ENCODE data around the gene HAGH. TPM values are rescaled to one million over a fixed set of nuclear protein-coding genes. Genes with fewer than 3 reads are reported as not detected.

The HAGH gene
- total RNA-seq, 2 donors from 2014 or later: 45.7 to 46.5 TPM

DNA sequence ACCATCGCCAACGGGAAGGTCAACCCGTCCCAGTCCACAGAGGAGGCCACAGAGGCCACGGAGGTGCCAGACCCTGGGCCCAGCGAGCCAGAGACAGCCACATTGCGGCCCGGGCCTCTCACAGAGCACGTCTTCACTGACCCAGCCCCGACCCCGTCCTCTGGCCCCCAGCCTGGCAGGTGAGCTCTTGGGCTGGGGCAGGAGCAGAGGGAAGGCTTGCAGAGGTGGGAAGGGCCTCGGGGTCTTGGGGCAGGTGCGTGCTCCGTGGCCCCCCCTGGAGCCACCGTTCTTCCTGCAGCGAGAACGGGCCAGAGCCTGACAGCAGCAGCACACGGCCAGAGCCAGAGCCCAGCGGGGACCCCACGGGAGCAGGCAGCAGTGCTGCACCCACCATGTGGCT lies 60.4 kb downstream of the HAGH start:
- WGBS, 2 donors: 86% methylated on average over 15 of the region's 19 CpGs; no CpG with 5 or more reads in 1 of the 2 donors
- Histone ChIP-seq H3K27me3 (no peaks in the 10 kb centered on the region), H3K27ac (no peak overlapping the region), H3K4me1 (peaks cover 19% of the 10 kb centered on the region), H3K9me3 (no peaks in the 10 kb centered on the region), H3K36me3 (replicated peaks in 1 of 2; ENCODE audit: insufficient read depth in 1 of 2, low read depth in 2 of 2) (peaks cover 12 to 22% of the 10 kb centered on the region in 2 donors), H3K4me3 (no peak overlapping the region)
- intact Hi-C loops (cut with DNase I): no loop called here
- ATAC-seq: no peak
- no peak for TF ChIP-seq POLR2A (IDR thresholded peaks at IDR 0.05)
- no peak for TF ChIP-seq CTCF (IDR thresholded peaks at IDR 0.05)
- DNase-seq: no peak

DNA sequence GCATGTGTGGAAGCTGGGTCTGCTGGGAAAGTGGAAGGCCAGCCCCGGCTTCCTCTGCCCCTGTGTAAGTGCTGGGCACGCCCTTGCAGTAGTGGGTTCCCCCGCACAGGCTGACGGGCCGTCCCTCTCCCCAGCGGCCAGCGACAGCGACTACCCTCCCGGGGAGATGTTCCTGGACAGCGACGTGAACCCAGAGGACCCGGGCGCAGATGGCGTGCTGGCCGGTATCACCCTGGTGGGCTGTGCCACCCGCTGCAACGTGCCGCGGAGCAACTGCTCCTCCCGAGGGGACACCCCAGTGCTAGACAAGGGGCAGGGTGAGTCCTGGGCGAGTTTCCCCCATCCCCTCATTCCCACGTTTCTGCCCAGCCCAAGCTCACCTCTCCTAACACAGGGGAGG lies 60.8 kb downstream of the HAGH start:
- TF ChIP-seq CTCF (IDR thresholded peaks at IDR 0.05): no peak
- no peak for TF ChIP-seq POLR2A (IDR thresholded peaks at IDR 0.05)
- intact Hi-C loops (cut with DNase I): no loop called here
- WGBS, 2 donors: 89 to 91% methylated on average over 17 to 22 of the region's 22 CpGs
- Histone ChIP-seq H3K27me3 (no peaks in the 10 kb centered on the region), H3K9me3 (no peaks in the 10 kb centered on the region), H3K27ac (no peak overlapping the region), H3K4me3 (no peak overlapping the region), H3K36me3 (replicated peaks in 1 of 2; ENCODE audit: insufficient read depth in 1 of 2, low read depth in 2 of 2) (peaks cover 15 to 24% of the 10 kb centered on the region in 2 donors), H3K4me1 (peaks cover 17% of the 10 kb centered on the region)
- DNase-seq (no peak), ATAC-seq (no peak)

DNA sequence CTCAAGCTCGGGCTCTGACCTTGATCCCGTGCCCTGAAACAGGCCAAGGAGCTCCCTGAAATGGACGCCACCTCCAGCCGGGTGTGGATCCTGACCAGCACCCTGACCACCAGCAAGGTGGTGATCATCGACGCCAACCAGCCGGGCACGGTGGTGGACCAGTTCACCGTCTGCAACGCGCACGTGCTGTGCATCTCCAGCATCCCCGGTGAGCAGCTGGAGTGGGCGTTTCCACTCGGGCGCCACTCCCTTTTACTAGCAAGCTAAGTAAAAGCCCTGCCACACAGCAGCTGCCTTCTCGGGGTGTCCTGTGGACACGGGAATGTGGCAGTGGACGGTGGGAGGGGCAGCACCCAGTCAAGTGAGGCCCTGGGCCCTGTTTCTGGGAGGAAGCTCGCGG lies 61.7 kb downstream of the HAGH start:
- no peaks in the 10 kb centered on the region for H3K9me3 ChIP-seq
- DNase-seq (no peak), ATAC-seq (no peak)
- no peak overlapping the region for H3K27ac ChIP-seq
- H3K36me3 ChIP-seq (replicated peaks in 1 of 2; ENCODE audit: insufficient read depth in 1 of 2, low read depth in 2 of 2): peaks cover 18 to 28% of the 10 kb centered on the region in 2 donors
- TF ChIP-seq CTCF (IDR thresholded peaks at IDR 0.05) (no peak), POLR2A (IDR thresholded peaks at IDR 0.05) (no peak)
- H3K4me1 ChIP-seq: peaks cover 9% of the 10 kb centered on the region
- WGBS, 2 donors: 80 to 96% methylated on average over 1 to 21 of the region's 21 CpGs
- no peaks in the 10 kb centered on the region for H3K27me3 ChIP-seq
- intact Hi-C loops (cut with DNase I): no loop called here
- no peak overlapping the region for H3K4me3 ChIP-seq

GRCh38 chr16:1763521-1764511 lies 62.8 kb downstream of the HAGH start:
- intact Hi-C loops (cut with DNase I): no loop called here
- Histone ChIP-seq H3K4me1 (no peaks in the 10 kb centered on the region), H3K27me3 (no peaks in the 10 kb centered on the region), H3K9me3 (no peaks in the 10 kb centered on the region), H3K4me3 (no peak overlapping the region), H3K36me3 (replicated peaks in 1 of 2; ENCODE audit: insufficient read depth in 1 of 2, low read depth in 2 of 2) (peaks cover 18 to 28% of the 10 kb centered on the region in 2 donors), H3K27ac (no peak overlapping the region)
- DNase-seq: no peak
- no peak for ATAC-seq
- WGBS, 2 donors: 91 to 97% methylated on average over 38 to 58 of the region's 81 CpGs
- TF ChIP-seq CTCF (IDR thresholded peaks at IDR 0.05) (no peak), POLR2A (IDR thresholded peaks at IDR 0.05) (no peak)
